GM19023 (cell line): Measurements from ENCODE around the gene NDEL1.

Experiments used
- ATAC-seq: cut with Tn5 transposase; IDR thresholded peaks from one replicate; pipeline ENCODE4 v1.9.1; 2021; ENCODE audit warnings: mild to moderate bottlenecking, moderate library complexity; ENCODE audit not compliant: unreplicated experiment

Gene NDEL1

GRCh38 chr17:8453326-8453725 is 17.6 kb downstream of the NDEL1 start:
- ATAC-seq = no peak

- ATAC-seq = no peak
These were observed 20.1 kb downstream of the NDEL1 start for GRCh38 chr17:8455665-8456209.

- no peak for ATAC-seq
These were observed 22.4 kb downstream of the NDEL1 start for GRCh38 chr17:8458128-8458527.

- ATAC-seq = no peak
These were observed 23.4 kb downstream of the NDEL1 start for GRCh38 chr17:8459107-8459506.

- ATAC-seq = no peak
These were observed 24.1 kb downstream of the NDEL1 start for GRCh38 chr17:8459831-8460230.

- no peak for ATAC-seq
These were observed 26.9 kb downstream of the NDEL1 start for GRCh38 chr17:8462564-8462963.

GRCh38 chr17:8463099-8463498 is 27.4 kb downstream of the NDEL1 start:
- no peak for ATAC-seq

GRCh38 chr17:8464941-8465340 is 29.3 kb downstream of the NDEL1 start:
- no peak for ATAC-seq

- ATAC-seq = no peak
These were observed 29.7 kb downstream of the NDEL1 start for GRCh38 chr17:8465356-8465755.

- ATAC-seq = no peak
These were observed 30.1 kb downstream of the NDEL1 start for GRCh38 chr17:8465759-8466158.

- no peak for ATAC-seq
These were observed 30.8 kb downstream of the NDEL1 start for GRCh38 chr17:8466456-8466855.

GRCh38 chr17:8466873-8467272 is 31.2 kb downstream of the NDEL1 start:
- no peak for ATAC-seq

- ATAC-seq = no peak
These were observed 31.8 kb downstream of the NDEL1 start for GRCh38 chr17:8467527-8467926.

- no peak for ATAC-seq
These were observed 32.4 kb downstream of the NDEL1 start for GRCh38 chr17:8468127-8468526.

- ATAC-seq = no peak
These were observed 33.3 kb downstream of the NDEL1 start for GRCh38 chr17:8468980-8469379.

GRCh38 chr17:8469964-8470363 is 34.3 kb downstream of the NDEL1 start:
- no peak for ATAC-seq

- ATAC-seq = no peak
These were observed 34.9 kb downstream of the NDEL1 start for GRCh38 chr17:8470447-8471047.

GRCh38 chr17:8472663-8473062 is 37.0 kb downstream of the NDEL1 start:
- no peak for ATAC-seq

- no peak for ATAC-seq
These were observed 37.9 kb downstream of the NDEL1 start for GRCh38 chr17:8473451-8474192.

- no peak for ATAC-seq
These were observed 39.1 kb downstream of the NDEL1 start for GRCh38 chr17:8474826-8475225.

GRCh38 chr17:8475227-8475626 is 39.5 kb downstream of the NDEL1 start:
- ATAC-seq = no peak

GRCh38 chr17:8475781-8476180 is 40.1 kb downstream of the NDEL1 start:
- ATAC-seq = no peak
